ENCODE measurements around the gene KLLN. TPM values are rescaled to one million over a fixed set of nuclear protein-coding genes. Genes with fewer than 3 reads are reported as not detected.

Gene KLLN
- total RNA-seq, 1 experiment from 2014 or later = 1.3 TPM

DNA sequence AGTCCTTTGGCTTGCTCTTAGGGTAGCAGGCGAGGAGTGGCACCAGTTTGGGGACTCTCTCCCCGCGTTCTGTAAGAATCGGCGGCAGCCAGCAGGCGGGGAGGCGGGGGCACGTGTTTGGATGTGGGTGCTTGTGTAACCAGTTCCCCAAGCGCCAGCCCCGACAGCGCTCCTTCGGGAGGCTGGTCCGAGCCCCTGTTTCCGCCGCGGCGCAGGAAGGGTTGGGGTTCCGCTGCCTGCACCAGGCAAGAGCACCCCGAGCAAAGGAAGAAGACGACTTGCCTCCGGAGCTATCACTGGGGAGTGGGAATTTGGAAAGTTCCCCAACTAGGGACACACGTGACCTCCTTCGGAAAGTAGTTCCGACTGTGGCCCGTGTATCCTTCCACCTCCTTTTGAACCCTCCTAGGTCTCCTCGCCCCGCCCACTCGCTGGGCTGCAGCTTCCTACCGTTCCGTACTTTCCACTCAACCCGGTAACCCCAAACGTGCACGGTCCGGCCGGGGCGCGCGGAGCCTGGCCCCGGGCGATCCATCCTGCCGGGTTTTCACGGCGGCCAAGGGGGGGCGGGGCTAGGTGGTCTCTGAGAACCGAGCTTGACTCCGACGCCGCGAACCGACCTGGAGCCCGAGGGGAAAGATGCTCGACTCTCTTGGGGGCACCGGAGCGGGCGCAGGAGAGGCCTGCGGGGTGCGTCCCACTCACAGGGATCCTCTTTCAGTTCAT lies 1.2 kb downstream of the KLLN start:
- peak overlapping the region; percentile 67 to 97 for H3K4me3 ChIP-seq (ENCODE audit: low read depth in 2 of 2, low read length in 2 of 2)
- intact Hi-C loops (cut with micrococcal nuclease; ENCODE audit: unreplicated experiment) = loop anchor here (2.0 kb wide), 2 partner anchors 253 to 527 kb away; no protein-coding TSS in a partner anchor
- CTCF ChIA-PET = interaction anchor here (1.6 kb wide), 1 partner anchor 11 kb away, joined by 6 read pairs; no protein-coding TSS in a partner anchor
- no peaks in the 10 kb centered on the region for H3K9me3 ChIP-seq (ENCODE audit: control insufficient read depth, insufficient read depth, low read depth, low read length)
- no peaks in the 10 kb centered on the region for H3K27me3 ChIP-seq (ENCODE audit: control insufficient read depth, insufficient read depth, low read length)
- no TSS peak for BruUV-seq (replicated peaks)
- peaks cover 12% of the 10 kb centered on the region for H3K4me1 ChIP-seq (ENCODE audit: control insufficient read depth, insufficient read depth, low read length)
- in situ Hi-C loops (cut with HindIII; ENCODE audit: low pct_unique_long_range_greater_than_20kb, low sequenced_read_pairs) = no loop called here
- TF ChIP-seq TCF7L2 (IDR thresholded peaks at IDR 0.05; ENCODE audit: low read depth, low read length) (peak; percentile 86), REST (IDR thresholded peaks at IDR 0.05; ENCODE audit: insufficient read depth in 1 of 2, low read depth in 2 of 2, low read length in 1 of 2) (peak in 1 of 2 experiments; percentile 30; a peak in 1 of 4 replicates), SIN3A (IDR thresholded peaks at IDR 0.05; ENCODE audit: borderline replicate concordance, insufficient read depth, low read depth, low read length) (peak; percentile 86), POLR2AphosphoS5 (IDR thresholded peaks at IDR 0.05; ENCODE audit: low read depth, low read length) (peak; percentile 98), CTCF (IDR thresholded peaks at IDR 0.05) (no peak)
- ATAC-seq (peak; percentile 81), DNase-seq (ENCODE audit: low read depth, low spot score) (peak; percentile 94)
- POLR2A ChIA-PET = interaction anchor here (0.6 to 1.0 kb wide), 2 partner anchors 47 to 215 kb away, joined by 4 to 9 read pairs; no protein-coding TSS in a partner anchor
- H3K36me3 ChIP-seq (ENCODE audit: control insufficient read depth, insufficient read depth, low read length) = no peaks in the 10 kb centered on the region; the same call in 1 of the 2 replicates
- H3K27ac ChIP-seq (ENCODE audit: low read length) = peak overlapping the region; percentile 93

DNA sequence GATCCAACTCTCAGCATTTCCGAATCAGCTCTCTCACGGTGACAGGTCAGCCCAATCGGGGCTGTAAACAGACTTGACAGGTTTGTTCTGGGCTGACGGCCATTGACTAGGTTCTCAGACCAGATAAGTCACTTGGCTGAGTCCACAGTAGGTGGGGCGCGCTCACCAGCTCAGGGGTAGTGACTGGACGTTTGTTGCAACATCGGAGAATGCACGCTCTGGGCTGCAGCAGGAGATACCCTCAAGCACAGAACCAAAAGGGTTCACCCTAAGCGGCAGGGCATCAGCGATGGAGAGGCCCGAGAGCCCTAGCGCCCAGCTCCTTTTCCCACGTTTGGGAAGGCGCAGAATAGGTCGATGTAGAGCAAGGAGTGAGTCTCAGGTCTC lies 1.8 kb downstream of the KLLN start:
- peaks cover 12% of the 10 kb centered on the region for H3K4me1 ChIP-seq (ENCODE audit: control insufficient read depth, insufficient read depth, low read length)
- no peaks in the 10 kb centered on the region for H3K27me3 ChIP-seq (ENCODE audit: control insufficient read depth, insufficient read depth, low read length)
- H3K36me3 ChIP-seq (ENCODE audit: control insufficient read depth, insufficient read depth, low read length) = no peaks in the 10 kb centered on the region; the same call in 1 of the 2 replicates
- no peak for DNase-seq (ENCODE audit: low read depth, low spot score)
- intact Hi-C loops (cut with micrococcal nuclease; ENCODE audit: unreplicated experiment) = loop anchor here (2.0 kb wide), 1 partner anchor 527 kb away; no protein-coding TSS in a partner anchor
- ChIA-PET CTCF (interaction anchor here (0.6 to 1.6 kb wide), 2 partner anchors 11 to 528 kb away, joined by 5 to 6 read pairs; no protein-coding TSS in a partner anchor), POLR2A (interaction anchor here (1.0 kb wide), 1 partner anchor 47 kb away, joined by 4 read pairs; no protein-coding TSS in a partner anchor)
- TF ChIP-seq CTCF (IDR thresholded peaks at IDR 0.05) (0 out of 2 replicates have a peak, but pooled peaks have one; percentile 12), POLR2AphosphoS5 (IDR thresholded peaks at IDR 0.05; ENCODE audit: low read depth, low read length) (no peak)
- H3K27ac ChIP-seq (ENCODE audit: low read length) = peak overlapping the region; percentile 93
- peak overlapping the region; percentile 67 to 97 for H3K4me3 ChIP-seq (ENCODE audit: low read depth in 2 of 2, low read length in 2 of 2)
- no TSS peak for BruUV-seq (replicated peaks)
- in situ Hi-C loops (cut with HindIII; ENCODE audit: low pct_unique_long_range_greater_than_20kb, low sequenced_read_pairs) = no loop called here
- ATAC-seq = peak; percentile 2
- no peaks in the 10 kb centered on the region for H3K9me3 ChIP-seq (ENCODE audit: control insufficient read depth, insufficient read depth, low read depth, low read length)
